Placental epithelial cell (primary cell): ENCODE results near the gene APOA5. TPM values are rescaled to one million over a fixed set of nuclear protein-coding genes. Genes with fewer than 3 reads are reported as not detected.

Experiments
- total RNA-seq: library from RNA; depleted of rRNA; stranded (reverse); fragments of >200 nt; gene quantifications from 2 replicates; pipeline ENCODE4 v1.2.3, GENCODE V29; 2012

Gene APOA5, protein sequence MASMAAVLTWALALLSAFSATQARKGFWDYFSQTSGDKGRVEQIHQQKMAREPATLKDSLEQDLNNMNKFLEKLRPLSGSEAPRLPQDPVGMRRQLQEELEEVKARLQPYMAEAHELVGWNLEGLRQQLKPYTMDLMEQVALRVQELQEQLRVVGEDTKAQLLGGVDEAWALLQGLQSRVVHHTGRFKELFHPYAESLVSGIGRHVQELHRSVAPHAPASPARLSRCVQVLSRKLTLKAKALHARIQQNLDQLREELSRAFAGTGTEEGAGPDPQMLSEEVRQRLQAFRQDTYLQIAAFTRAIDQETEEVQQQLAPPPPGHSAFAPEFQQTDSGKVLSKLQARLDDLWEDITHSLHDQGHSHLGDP
- total RNA-seq = not detected in 2 replicates

GRCh38 chr11:116791813-116792143 is at the start of gene APOA5:
Gene APOA5, minus strand, starts transcription at chr11:116791879. Its CDS starts 19 bp downstream, at chr11:116791860.

GRCh38 chr11:116837231-116838091 is 45.8 kb upstream of the APOA5 start, which contains the start of gene APOA1:
Gene APOA1, minus strand, starts transcription at chr11:116837622. Its CDS starts 235 bp downstream, at chr11:116837387.

DNA sequence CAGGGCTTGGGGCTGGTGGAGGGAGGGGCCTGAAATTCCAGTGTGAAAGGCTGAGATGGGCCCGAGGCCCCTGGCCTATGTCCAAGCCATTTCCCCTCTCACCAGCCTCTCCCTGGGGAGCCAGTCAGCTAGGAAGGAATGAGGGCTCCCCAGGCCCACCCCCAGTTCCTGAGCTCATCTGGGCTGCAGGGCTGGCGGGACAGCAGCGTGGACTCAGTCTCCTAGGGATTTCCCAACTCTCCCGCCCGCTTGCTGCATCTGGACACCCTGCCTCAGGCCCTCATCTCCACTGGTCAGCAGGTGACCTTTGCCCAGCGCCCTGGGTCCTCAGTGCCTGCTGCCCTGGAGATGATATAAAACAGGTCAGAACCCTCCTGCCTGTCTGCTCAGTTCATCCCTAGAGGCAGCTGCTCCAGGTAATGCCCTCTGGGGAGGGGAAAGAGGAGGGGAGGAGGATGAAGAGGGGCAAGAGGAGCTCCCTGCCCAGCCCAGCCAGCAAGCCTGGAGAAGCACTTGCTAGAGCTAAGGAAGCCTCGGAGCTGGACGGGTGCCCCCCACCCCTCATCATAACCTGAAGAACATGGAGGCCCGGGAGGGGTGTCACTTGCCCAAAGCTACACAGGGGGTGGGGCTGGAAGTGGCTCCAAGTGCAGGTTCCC is 38.0 kb upstream of the APOA5 start, which contains the start of gene APOC3:
Gene APOC3, plus strand, starts transcription at position 383 of the 659 bp plus-strand sequence. CDS start 676 bp downstream, outside the sequence.

DNA sequence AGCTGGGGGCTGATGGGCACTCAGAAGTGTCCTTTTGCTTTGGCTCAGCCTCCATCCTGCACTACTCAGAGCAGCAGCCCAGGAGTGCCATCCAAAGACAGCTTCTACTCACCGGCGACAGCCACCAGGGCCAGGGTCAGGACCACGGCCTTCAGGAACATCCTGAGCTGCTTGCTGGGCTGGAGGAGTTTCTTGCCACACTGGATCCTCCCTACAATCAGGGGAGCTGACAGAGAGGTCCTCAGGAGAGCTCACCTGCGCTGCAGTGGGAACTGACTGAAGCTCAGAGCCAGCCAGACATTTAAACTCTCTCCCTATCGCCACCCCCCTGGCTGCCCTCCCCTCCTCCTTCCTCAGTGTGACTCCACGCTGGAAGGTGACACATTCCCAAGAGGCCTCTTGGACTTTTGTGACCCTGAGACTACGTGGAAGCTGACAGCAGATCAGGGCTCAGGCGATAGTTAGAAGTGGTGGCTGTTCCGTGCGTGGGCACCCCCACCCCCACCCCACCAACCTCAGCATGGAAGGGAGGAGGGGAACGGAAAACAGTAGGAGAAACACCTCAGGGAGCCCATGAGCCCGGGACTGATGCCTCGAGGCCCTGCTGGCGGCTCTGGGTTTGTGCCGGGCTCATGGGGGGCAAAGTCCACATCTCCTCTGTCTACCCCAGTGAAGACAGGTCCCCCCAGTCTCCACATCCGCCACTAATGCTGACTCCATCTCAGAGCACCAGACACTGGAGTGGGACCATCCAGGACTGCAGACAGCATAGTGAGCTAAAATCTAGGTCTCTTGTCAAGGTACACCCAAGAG is 31.6 kb upstream of the APOA5 start, which contains the start of gene APOA4:
Gene APOA4, minus strand, starts transcription at position 274 of the 813 bp plus-strand sequence. Its CDS starts 113 bp downstream, at position 161.

GRCh38 chr11:116787786-116788486 is 3.7 kb downstream of the APOA5 start, which contains the start of gene ZPR1:
Gene ZPR1, minus strand, starts transcription at chr11:116788023. Its CDS starts 33 bp downstream, at chr11:116787990.

DNA sequence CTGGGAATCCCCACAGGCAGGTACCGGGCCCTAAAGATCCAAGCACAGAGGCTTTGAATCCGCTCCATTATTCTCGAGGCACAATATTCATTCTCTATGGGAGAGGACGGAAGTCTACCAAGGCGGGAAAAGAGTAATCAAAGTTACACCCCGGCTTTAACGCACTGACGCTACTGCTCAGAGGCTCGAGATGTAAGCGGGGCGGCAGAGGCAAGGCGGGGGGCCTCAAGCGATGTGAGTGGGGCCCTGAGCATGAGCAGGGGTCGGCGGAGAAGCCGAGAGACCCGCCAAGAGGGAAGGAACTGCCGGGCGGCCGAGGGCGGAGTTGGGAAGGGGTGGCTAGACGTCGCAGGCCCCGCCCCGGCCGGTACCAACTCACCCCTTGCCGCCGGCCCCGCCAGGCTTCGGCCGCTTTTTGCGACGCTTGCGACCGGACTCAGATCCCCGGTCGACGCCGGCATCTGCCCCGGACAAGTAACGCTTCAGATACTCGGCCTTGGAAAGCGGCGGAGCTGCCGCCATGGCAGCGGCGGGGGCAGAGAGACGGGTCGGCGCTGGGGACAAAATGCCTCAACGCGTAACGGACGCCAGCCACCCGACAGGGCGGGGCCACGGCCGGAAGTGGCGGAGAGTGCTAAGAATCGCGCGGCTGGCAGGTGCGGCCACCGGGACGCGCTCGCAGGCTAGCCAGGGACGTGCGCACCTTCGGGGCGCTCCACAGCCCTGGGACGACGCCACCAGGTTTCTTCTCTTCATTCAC is 19.1 kb downstream of the APOA5 start, which contains the start of gene BUD13:
Gene BUD13, minus strand, starts transcription at position 545 of the 760 bp plus-strand sequence. Its CDS starts 23 bp downstream, at position 522.

Other genes with a start within 250 kb of the APOA5 start
- 16.1 and 16.8 TPM in 2 replicates for gene BUD13, start 18.9 kb downstream of the APOA5 start, total RNA-seq
- gene ZPR1, start 3.9 kb downstream of the APOA5 start, total RNA-seq = 18.5 and 29.5 TPM in 2 replicates
- gene APOA4, start 31.4 kb upstream of the APOA5 start, total RNA-seq = not detected in 2 replicates
- gene APOC3, start 38.0 kb upstream of the APOA5 start, total RNA-seq = not detected in 2 replicates
- gene APOA1, start 45.7 kb upstream of the APOA5 start, total RNA-seq = 0.39 TPM in 1 of 2 replicates, not detected in the other